Activated CD4-positive, alpha-beta memory T cell treated with anti-CD3 and anti-CD28 coated beads for 36 hours (primary cell): Measurements from ENCODE around the gene IFITM5. TPM values are rescaled to one million over a fixed set of nuclear protein-coding genes. Genes with fewer than 3 reads are reported as not detected.
A peak's percentile ranks its signal among the peaks of the same experiment; 100 is the strongest.
"Not testable (repeated sequence)": the region's sequence is repeated elsewhere in the genome, so short reads cannot be mapped to it uniquely, and the experiment has no call there.

Experiments used
- CTCF ChIA-PET: fragments of 350-600 bp; sonication (Branson Sonifier 250); formaldehyde crosslinking; loops from one replicate; lab custom pipeline; 2021; ENCODE audit warnings: antibody characterized with exemption, inconsistent platforms; lab: Charles Lee
- POLR2A ChIA-PET: fragments of 350-600 bp; sonication (Branson Sonifier 250); formaldehyde crosslinking; loops from one replicate; lab custom pipeline; 2021; ENCODE audit warnings: antibody characterized with exemption; lab: Charles Lee
- DNase-seq: peaks from one replicate; pipeline ENCODE4 v3.0.0-alpha.2; 2020
- H3K27ac Mint-ChIP-seq: one replicate; pipeline ENCODE4 v1.8.0; 2021; ENCODE audit warnings: mixed read lengths
- H3K27me3 Mint-ChIP-seq: one replicate; pipeline ENCODE4 v1.8.0; 2021; ENCODE audit warnings: mixed read lengths
- H3K36me3 Mint-ChIP-seq: one replicate; pipeline ENCODE4 v1.8.0; 2021; ENCODE audit warnings: mixed read lengths
- H3K4me1 Mint-ChIP-seq: one replicate; pipeline ENCODE4 v1.8.0; 2021; ENCODE audit warnings: low read depth, mixed read lengths
- H3K4me3 Mint-ChIP-seq: one replicate; pipeline ENCODE4 v1.8.0; 2021; ENCODE audit warnings: mild to moderate bottlenecking, mixed read lengths
- H3K9me3 Mint-ChIP-seq: one replicate; pipeline ENCODE4 v1.8.0; 2021; ENCODE audit warnings: mixed read lengths
- intact Hi-C: fragments of 100-400 bp; cut with micrococcal nuclease; formaldehyde crosslinking; loops from one replicate; pipeline ENCODE4 v1.15.1; 2023
- total RNA-seq, 2 experiments: library from RNA; stranded (reverse); gene quantifications; one replicate each; pipeline ENCODE4 v1.2.3, GENCODE V29; 2021

IFITM5 gene
- total RNA-seq, 2 experiments from 2014 or later: not detected

- DNase-seq: peak; percentile 10
- intact Hi-C loops: no loop called here
- no peaks in the 10 kb centered on the region for H3K27me3 Mint-ChIP-seq
- no peaks in the 10 kb centered on the region for H3K9me3 Mint-ChIP-seq
- H3K4me3 Mint-ChIP-seq: peak overlapping the region; percentile 41
- ChIA-PET CTCF (interaction anchor here (1.2 to 2.0 kb wide), 2 partner anchors 11 to 15 kb away, joined by 3 to 6 read pairs; no protein-coding TSS in a partner anchor), POLR2A (no interaction called here)
- no peak overlapping the region for H3K27ac Mint-ChIP-seq
- H3K4me1 Mint-ChIP-seq: peaks cover 24% of the 10 kb centered on the region
- H3K36me3 Mint-ChIP-seq: peaks cover 4% of the 10 kb centered on the region
These were observed 8.6 kb downstream of the IFITM5 start for GRCh38 chr11:290621-291231.

- ChIA-PET CTCF (interaction anchor here (1.2 to 1.3 kb wide), 2 partner anchors 10 to 39 kb away, joined by 3 read pairs; no protein-coding TSS in a partner anchor), POLR2A (no interaction called here)
- peak; percentile 10 for DNase-seq
- intact Hi-C loops: loop anchor here (5.0 kb wide), 1 partner anchor 53 kb away; the partner anchor contains the start of genes PSMD13 and SIRT3
- H3K27me3 Mint-ChIP-seq: no peaks in the 10 kb centered on the region
- peaks cover 24% of the 10 kb centered on the region for H3K4me1 Mint-ChIP-seq
- peaks cover 4% of the 10 kb centered on the region for H3K36me3 Mint-ChIP-seq
- H3K27ac Mint-ChIP-seq: peak overlapping the region; percentile 38
- H3K4me3 Mint-ChIP-seq: peak overlapping the region; percentile 65
- H3K9me3 Mint-ChIP-seq: no peaks in the 10 kb centered on the region
These were observed 9.4 kb downstream of the IFITM5 start for GRCh38 chr11:289712-290620.

GRCh38 chr11:289398-289711 lies 10.0 kb downstream of the IFITM5 start:
- intact Hi-C loops: loop anchor here (5.0 kb wide), 1 partner anchor 52 kb away; the partner anchor contains the start of genes PSMD13 and SIRT3
- H3K9me3 Mint-ChIP-seq: no peaks in the 10 kb centered on the region
- peaks cover 4% of the 10 kb centered on the region for H3K36me3 Mint-ChIP-seq
- peaks cover 24% of the 10 kb centered on the region for H3K4me1 Mint-ChIP-seq
- ChIA-PET CTCF (interaction anchor here (0.8 to 1.3 kb wide), 2 partner anchors 21 to 38 kb away, joined by 3 read pairs; no protein-coding TSS in a partner anchor), POLR2A (interaction anchor here (1.6 kb wide), 1 partner anchor 82 kb away, joined by 4 read pairs; the partner anchor contains the start of genes BET1L and RIC8A)
- peak; percentile 22 for DNase-seq
- no peaks in the 10 kb centered on the region for H3K27me3 Mint-ChIP-seq
- no peak overlapping the region for H3K27ac Mint-ChIP-seq
- H3K4me3 Mint-ChIP-seq: peak overlapping the region; percentile 65

GRCh38 chr11:288478-289397 lies 10.6 kb downstream of the IFITM5 start, which contains the start of gene PGGHG:
TSS of gene PGGHG (plus strand) at chr11:289126. CDS start at chr11:289817, 691 bp downstream.
- H3K27ac Mint-ChIP-seq: peak within 1 kb of the TSS; percentile 95
- peak; percentile 61 for DNase-seq
- intact Hi-C loops: loop anchor here (5.0 kb wide), 1 partner anchor 51 kb away; the partner anchor contains the start of genes PSMD13 and SIRT3
- ChIA-PET CTCF (interaction anchor here (0.7 to 1.3 kb wide), 3 partner anchors 20 to 108 kb away, joined by 3 read pairs; no protein-coding TSS in a partner anchor), POLR2A (interaction anchor here (0.6 to 2.3 kb wide), 3 partner anchors 22 to 81 kb away, joined by 3 to 9 read pairs (median 4); partner anchors contain the start of genes BET1L and RIC8A)
- no peaks in the 10 kb centered on the region for H3K27me3 Mint-ChIP-seq
- H3K36me3 Mint-ChIP-seq: peaks cover 4% of the 10 kb centered on the region
- H3K4me1 Mint-ChIP-seq: peaks cover 25% of the 10 kb centered on the region
- H3K9me3 Mint-ChIP-seq: no peaks in the 10 kb centered on the region
- H3K4me3 Mint-ChIP-seq: peak within 1 kb of the TSS; percentile 96

GRCh38 chr11:287821-288477 lies 11.4 kb downstream of the IFITM5 start:
- Mint-ChIP-seq H3K36me3 (peaks cover 4% of the 10 kb centered on the region), H3K4me3 (peak overlapping the region; percentile 96), H3K4me1 (peaks cover 31% of the 10 kb centered on the region), H3K27me3 (no peaks in the 10 kb centered on the region), H3K27ac (peak overlapping the region; percentile 95), H3K9me3 (no peaks in the 10 kb centered on the region)
- intact Hi-C loops: loop anchor here (2.0 to 5.0 kb wide), 3 partner anchors 19 to 51 kb away; partner anchors contain the start of genes PSMD13 and SIRT3
- ChIA-PET CTCF (interaction anchor here (0.7 to 2.3 kb wide), 6 partner anchors 25 to 109 kb away, joined by 3 to 15 read pairs (median 4); no protein-coding TSS in a partner anchor), POLR2A (interaction anchor here (0.6 to 2.3 kb wide), 6 partner anchors 19 to 81 kb away, joined by 3 to 9 read pairs (median 4); partner anchors contain the start of genes BET1L and RIC8A)
- peak; percentile 73 for DNase-seq

GRCh38 chr11:286977-287820 lies 12.1 kb downstream of the IFITM5 start:
- ChIA-PET POLR2A (interaction anchor here (0.7 to 2.3 kb wide), 5 partner anchors 9 to 68 kb away, joined by 3 to 9 read pairs (median 3); partner anchors contain the start of gene NLRP6), CTCF (interaction anchor here (0.8 to 2.3 kb wide), 5 partner anchors 16 to 68 kb away, joined by 3 to 15 read pairs (median 4); no protein-coding TSS in a partner anchor)
- intact Hi-C loops: loop anchor here (2.0 to 5.0 kb wide), 3 partner anchors 18 to 50 kb away; partner anchors contain the start of genes PSMD13 and SIRT3
- H3K9me3 Mint-ChIP-seq, H3K27me3 Mint-ChIP-seq, H3K36me3 Mint-ChIP-seq: not testable (repeated sequence)
- DNase-seq: peak; percentile 76
- peak overlapping the region; percentile 95 for H3K27ac Mint-ChIP-seq
- peaks cover 38% of the 10 kb centered on the region for H3K4me1 Mint-ChIP-seq
- H3K4me3 Mint-ChIP-seq: peak overlapping the region; percentile 96

- no peak overlapping the region for H3K4me3 Mint-ChIP-seq
- ChIA-PET POLR2A (no interaction called here), CTCF (interaction anchor here (2.3 to 9.1 kb wide), 2 partner anchors 31 to 35 kb away, joined by 7 to 57 read pairs; no protein-coding TSS in a partner anchor)
- peaks cover 44% of the 10 kb centered on the region for H3K4me1 Mint-ChIP-seq
- peaks cover 13% of the 10 kb centered on the region for H3K27me3 Mint-ChIP-seq
- H3K27ac Mint-ChIP-seq: no peak overlapping the region
- H3K9me3 Mint-ChIP-seq: no peaks in the 10 kb centered on the region
- peak; percentile 8 for DNase-seq
- H3K36me3 Mint-ChIP-seq: peaks cover 6% of the 10 kb centered on the region
- intact Hi-C loops: loop anchor here (2.0 to 5.0 kb wide), 3 partner anchors 17 to 49 kb away; partner anchors contain the start of genes PSMD13 and SIRT3
These were observed 13.5 kb downstream of the IFITM5 start for GRCh38 chr11:285894-286220.

GRCh38 chr11:285021-285893 lies 14.1 kb downstream of the IFITM5 start:
- H3K9me3 Mint-ChIP-seq: no peaks in the 10 kb centered on the region
- peaks cover 16% of the 10 kb centered on the region for H3K27me3 Mint-ChIP-seq
- DNase-seq: peak; percentile 9
- peaks cover 6% of the 10 kb centered on the region for H3K36me3 Mint-ChIP-seq
- H3K27ac Mint-ChIP-seq: no peak overlapping the region
- peaks cover 46% of the 10 kb centered on the region for H3K4me1 Mint-ChIP-seq
- no peak overlapping the region for H3K4me3 Mint-ChIP-seq
- CTCF ChIA-PET: interaction anchor here (9.1 kb wide), 1 partner anchor 34 kb away, joined by 57 read pairs; no protein-coding TSS in a partner anchor
- intact Hi-C loops: loop anchor here (5.0 kb wide), 1 partner anchor 48 kb away; the partner anchor contains the start of genes PSMD13 and SIRT3
- POLR2A ChIA-PET: no interaction called here
